Nephron (organoid): Measurements from ENCODE around the gene PIPOX.

ENCODE experiments used
- H3K27ac Mint-ChIP-seq, 3 experiments: 2 replicates each; pipeline ENCODE4 v1.8.0; 2020; ENCODE audit warnings: mixed read lengths in 3 of 3, mild to moderate bottlenecking in 2 of 3, moderate library complexity in 1 of 3
- H3K27me3 Mint-ChIP-seq: 2 replicates; pipeline ENCODE4 v1.8.0; 2021; ENCODE audit warnings: low read depth, mild to moderate bottlenecking, moderate library complexity, mixed read lengths
- H3K36me3 Mint-ChIP-seq: 2 replicates; pipeline ENCODE4 v1.8.0; 2020; ENCODE audit warnings: low read depth, mixed read lengths
- H3K4me1 Mint-ChIP-seq: 2 replicates; pipeline ENCODE4 v1.8.0; 2020; ENCODE audit warnings: mixed read lengths
- H3K4me3 Mint-ChIP-seq, 3 experiments: 2 replicates each; pipeline ENCODE4 v1.8.0; 2020; ENCODE audit warnings: mild to moderate bottlenecking in 3 of 3, mixed read lengths in 3 of 3, moderate library complexity in 2 of 3
- H3K9me3 Mint-ChIP-seq: 2 replicates; pipeline ENCODE4 v1.8.0; 2020; ENCODE audit warnings: mixed read lengths
- TF ChIP-seq, protein P1 (sequence below), 3 experiments: fragments of 200-600 bp; sonication (generic); IDR thresholded peaks; one replicate each; pipeline ENCODE4 v1.5.0; 2021; ENCODE audit warnings: antibody characterized with exemption in 3 of 3; ENCODE audit not compliant: unreplicated experiment in 3 of 3

PIPOX gene

DNA sequence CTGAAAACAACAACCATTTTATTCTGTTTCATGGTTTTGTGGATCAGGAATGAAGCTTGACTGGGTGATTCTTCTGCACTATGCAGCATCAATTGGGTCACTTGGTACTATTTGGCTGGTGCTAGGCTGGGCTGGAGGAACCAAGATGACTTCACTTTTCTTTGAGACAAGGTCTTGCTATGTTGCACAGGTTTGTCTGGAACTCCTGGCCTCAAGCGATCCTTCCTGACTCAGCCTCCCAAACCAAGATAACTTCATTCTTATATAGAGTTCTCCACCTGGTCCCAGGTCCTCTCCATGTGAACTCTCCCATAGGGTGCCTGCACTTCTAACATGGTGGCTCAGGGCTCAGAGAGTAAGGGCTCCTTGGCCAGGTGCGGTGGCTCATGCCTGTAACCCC lies 1.9 kb upstream of the PIPOX start:
- Mint-ChIP-seq H3K36me3 (no peaks in the 10 kb centered on the region), H3K9me3 (peaks cover 2% of the 10 kb centered on the region)

DNA sequence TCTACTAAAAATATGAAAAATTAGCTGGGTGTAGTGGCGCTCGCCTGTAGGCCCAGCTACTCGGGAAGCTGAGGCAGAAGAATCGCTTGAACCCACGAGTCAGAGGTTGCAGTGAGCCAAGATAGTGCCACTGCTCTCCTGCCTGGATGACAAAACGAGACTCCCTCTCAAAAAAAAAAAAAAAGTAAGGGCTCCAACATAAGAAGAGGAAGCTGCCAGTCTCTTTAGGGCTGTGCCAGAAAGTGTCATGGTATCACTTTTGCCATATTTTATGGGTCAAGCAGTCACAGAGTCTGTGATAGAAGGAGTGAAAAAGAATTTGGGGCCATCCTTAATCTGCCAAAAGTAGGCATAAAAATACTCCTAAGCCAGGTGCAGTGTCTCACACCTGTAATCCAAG lies 1.4 kb upstream of the PIPOX start:
- H3K4me3 Mint-ChIP-seq, result no peak overlapping the region
- TF ChIP-seq, protein P1, sequence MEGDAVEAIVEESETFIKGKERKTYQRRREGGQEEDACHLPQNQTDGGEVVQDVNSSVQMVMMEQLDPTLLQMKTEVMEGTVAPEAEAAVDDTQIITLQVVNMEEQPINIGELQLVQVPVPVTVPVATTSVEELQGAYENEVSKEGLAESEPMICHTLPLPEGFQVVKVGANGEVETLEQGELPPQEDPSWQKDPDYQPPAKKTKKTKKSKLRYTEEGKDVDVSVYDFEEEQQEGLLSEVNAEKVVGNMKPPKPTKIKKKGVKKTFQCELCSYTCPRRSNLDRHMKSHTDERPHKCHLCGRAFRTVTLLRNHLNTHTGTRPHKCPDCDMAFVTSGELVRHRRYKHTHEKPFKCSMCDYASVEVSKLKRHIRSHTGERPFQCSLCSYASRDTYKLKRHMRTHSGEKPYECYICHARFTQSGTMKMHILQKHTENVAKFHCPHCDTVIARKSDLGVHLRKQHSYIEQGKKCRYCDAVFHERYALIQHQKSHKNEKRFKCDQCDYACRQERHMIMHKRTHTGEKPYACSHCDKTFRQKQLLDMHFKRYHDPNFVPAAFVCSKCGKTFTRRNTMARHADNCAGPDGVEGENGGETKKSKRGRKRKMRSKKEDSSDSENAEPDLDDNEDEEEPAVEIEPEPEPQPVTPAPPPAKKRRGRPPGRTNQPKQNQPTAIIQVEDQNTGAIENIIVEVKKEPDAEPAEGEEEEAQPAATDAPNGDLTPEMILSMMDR (IDR thresholded peaks at IDR 0.05; ENCODE audit: unreplicated experiment in 3 of 3), result no peak
- no peaks in the 10 kb centered on the region for H3K36me3 Mint-ChIP-seq
- H3K27me3 Mint-ChIP-seq, result peaks cover 4% of the 10 kb centered on the region
- H3K4me1 Mint-ChIP-seq, result peaks cover 49% of the 10 kb centered on the region
- peak overlapping the region in 2 of 3 experiments; percentile 41 to 91 for H3K27ac Mint-ChIP-seq
- H3K9me3 Mint-ChIP-seq, result no peaks in the 10 kb centered on the region

More for the DNA sequence above, 1.9 kb upstream of the PIPOX start:
- TF ChIP-seq, protein P1 (IDR thresholded peaks at IDR 0.05; ENCODE audit: unreplicated experiment in 3 of 3), result no peak
- Mint-ChIP-seq H3K4me3 (no peak overlapping the region), H3K27ac (peak overlapping the region in 1 of 3 experiments; percentile 40), H3K4me1 (peaks cover 45% of the 10 kb centered on the region), H3K27me3 (peaks cover 4% of the 10 kb centered on the region)

DNA sequence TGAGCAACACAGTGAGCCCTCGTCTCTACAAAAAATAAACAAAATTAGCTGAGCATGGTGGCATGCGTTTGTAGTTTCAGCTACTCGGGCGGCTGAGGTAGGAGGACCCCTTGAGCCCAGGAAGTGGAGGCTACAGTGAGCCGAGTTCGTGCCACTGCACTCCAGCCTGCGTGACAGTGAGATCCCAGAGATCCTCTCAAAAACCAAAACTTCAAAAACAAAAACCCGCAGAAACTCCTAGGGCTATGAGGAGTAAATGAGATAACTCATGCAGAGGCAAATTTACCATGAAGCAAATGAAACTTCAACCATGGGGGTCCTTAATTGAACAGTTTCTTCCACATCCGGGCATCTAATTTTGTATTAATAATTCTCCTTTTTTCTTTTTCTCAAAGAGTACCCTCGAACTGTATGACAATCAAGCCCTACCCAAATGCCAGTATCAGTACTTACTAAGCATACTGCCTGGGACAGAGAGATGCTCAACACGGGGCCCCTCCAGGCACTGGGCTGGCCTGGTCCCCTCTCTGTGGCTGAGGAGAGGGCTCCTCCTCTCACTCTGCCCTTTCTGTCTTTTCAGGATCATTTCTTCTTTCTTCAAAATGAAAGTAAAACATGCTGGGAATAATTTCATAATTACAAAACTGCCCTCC lies 789 bp upstream of the PIPOX start:
- H3K36me3 Mint-ChIP-seq, result no peaks in the 10 kb centered on the region
- H3K4me1 Mint-ChIP-seq, result peaks cover 52% of the 10 kb centered on the region
- H3K27ac Mint-ChIP-seq, result peak overlapping the region; percentile 41 to 91 (median 89)
- H3K4me3 Mint-ChIP-seq, result peak overlapping the region; percentile 12 to 41 (median 31)
- H3K27me3 Mint-ChIP-seq, result peaks cover 4% of the 10 kb centered on the region
- no peaks in the 10 kb centered on the region for H3K9me3 Mint-ChIP-seq
- TF ChIP-seq, protein P1 (IDR thresholded peaks at IDR 0.05; ENCODE audit: unreplicated experiment in 3 of 3), result no peak

DNA sequence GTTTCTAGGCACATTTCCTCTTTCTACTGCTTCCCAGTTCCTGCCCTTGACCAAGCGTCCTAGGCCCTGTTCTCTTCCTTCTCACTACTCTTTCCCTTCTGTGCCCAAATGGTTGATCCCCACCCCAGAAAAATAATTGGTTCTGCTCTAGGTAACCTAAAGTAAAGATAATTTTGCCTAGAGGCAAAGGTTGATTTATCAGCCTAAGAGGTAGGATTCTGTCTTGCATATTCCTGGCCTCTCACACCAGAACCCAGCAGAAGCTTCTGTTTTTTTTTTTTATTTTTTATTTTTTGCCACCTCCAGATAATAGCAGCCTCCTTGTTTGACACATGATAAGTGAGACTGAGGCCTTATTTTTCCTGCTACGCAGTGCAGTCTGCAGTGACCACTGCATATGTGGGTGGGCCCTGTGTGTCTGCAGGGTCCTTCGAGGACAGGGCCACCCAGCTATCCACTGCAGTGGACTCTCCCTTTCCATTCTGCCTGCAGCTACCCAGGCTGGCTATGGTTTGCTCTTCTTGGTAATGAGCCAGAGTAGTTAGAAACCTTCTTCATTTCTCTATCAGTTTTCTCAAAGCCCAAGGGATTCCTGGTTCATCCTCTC lies 701 bp downstream of the PIPOX start:
- Mint-ChIP-seq H3K4me1 (peaks cover 67% of the 10 kb centered on the region), H3K9me3 (no peaks in the 10 kb centered on the region), H3K36me3 (no peaks in the 10 kb centered on the region), H3K4me3 (no peak overlapping the region), H3K27ac (peak overlapping the region in 2 of 3 experiments; percentile 19 to 91), H3K27me3 (peaks cover 4% of the 10 kb centered on the region)
- TF ChIP-seq, protein P1 (IDR thresholded peaks at IDR 0.05; ENCODE audit: unreplicated experiment in 3 of 3), result no peak

DNA sequence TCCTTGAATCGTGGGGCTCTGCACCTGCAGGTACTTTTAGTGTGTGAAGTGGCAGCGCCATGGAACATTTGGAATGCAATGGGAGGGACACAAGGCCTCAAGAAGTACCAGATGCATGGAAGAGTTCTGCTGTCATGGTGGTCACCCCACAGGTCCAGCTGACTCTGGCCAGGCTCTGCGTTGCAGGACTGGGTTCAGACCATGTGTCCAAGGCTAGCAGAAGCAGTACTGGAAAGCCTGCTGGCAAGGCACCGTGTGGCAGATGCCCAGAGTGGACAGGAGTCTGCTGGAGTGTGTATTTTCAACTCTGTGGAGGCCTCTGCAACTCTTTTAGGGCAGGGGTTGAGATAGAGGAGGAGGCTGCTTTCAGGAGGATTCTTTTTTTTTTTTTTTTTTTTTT lies 2.1 kb downstream of the PIPOX start:
- Mint-ChIP-seq H3K4me1 (peaks cover 80% of the 10 kb centered on the region), H3K4me3 (no peak overlapping the region), H3K36me3 (no peaks in the 10 kb centered on the region), H3K9me3 (no peaks in the 10 kb centered on the region), H3K27ac (peak overlapping the region in 1 of 3 experiments; percentile 91), H3K27me3 (peaks cover 8% of the 10 kb centered on the region)
- TF ChIP-seq, protein P1 (IDR thresholded peaks at IDR 0.05; ENCODE audit: unreplicated experiment in 3 of 3), result no peak
